ENCODE results near the gene OSBPL3. TPM values are rescaled to one million over a fixed set of nuclear protein-coding genes. Genes with fewer than 3 reads are reported as not detected.

OSBPL3 gene
- total RNA-seq, 4 donors from 2014 or later, result 3.2 to 11.4 (median 6.4) TPM

GRCh38 chr7:24981171-24981951 is 1.4 kb upstream of the OSBPL3 start:
- WGBS, 2 donors (ENCODE audit: low coverage in 1 of 2), result 9 to 16% methylated on average over 8 to 25 of the region's 52 CpGs
- peak overlapping the region; percentile 68 to 92 (median 92) for H3K27ac ChIP-seq
- peak; percentile 5 for ATAC-seq

GRCh38 chr7:24980534-24981170 is 674 bp upstream of the OSBPL3 start:
- WGBS, 2 donors (ENCODE audit: low coverage in 1 of 2), result 5 to 22% methylated on average over 5 to 24 of the region's 26 CpGs
- Histone ChIP-seq H3K4me1 (peaks cover 0 to 41% (median 4%) of the 10 kb centered on the region in 3 donors), H3K36me3 (no peaks in the 10 kb centered on the region), H3K27me3 (no peaks in the 10 kb centered on the region), H3K9me3 (no peaks in the 10 kb centered on the region), H3K27ac (peak overlapping the region; percentile 68 to 92 (median 92)), H3K4me3 (peak overlapping the region; percentile 44 to 86)
- no peak for ATAC-seq
- TF ChIP-seq CTCF (IDR thresholded peaks at IDR 0.05) (peak in 1 of 4 experiments; percentile 13), POLR2AphosphoS5 (IDR thresholded peaks at IDR 0.05) (no peak)

More at GRCh38 chr7:24981171-24981951, 1.4 kb upstream of the OSBPL3 start:
- TF ChIP-seq POLR2A (IDR thresholded peaks at IDR 0.05) (no peak), EP300 (IDR thresholded peaks at IDR 0.05) (no peak), POLR2AphosphoS5 (IDR thresholded peaks at IDR 0.05) (no peak), CTCF (IDR thresholded peaks at IDR 0.05) (no peak)
- Histone ChIP-seq H3K9me3 (no peaks in the 10 kb centered on the region), H3K4me1 (peaks cover 0 to 40% (median 4%) of the 10 kb centered on the region in 3 donors), H3K4me3 (peak overlapping the region; percentile 44 to 86), H3K36me3 (no peaks in the 10 kb centered on the region), H3K27me3 (no peaks in the 10 kb centered on the region)

GRCh38 chr7:24979470-24979862 is 512 bp downstream of the OSBPL3 start:
- peak overlapping the region; percentile 29 to 92 (median 92) for H3K27ac ChIP-seq
- peak overlapping the region; percentile 44 to 86 for H3K4me3 ChIP-seq
- WGBS, 2 donors (ENCODE audit: low coverage in 1 of 2), result 0% methylated on average over 2 of the region's 42 CpGs; no CpG with 5 or more reads in 1 of the 2 donors
- peak; percentile 37 for ATAC-seq
- H3K36me3 ChIP-seq, result no peaks in the 10 kb centered on the region
- H3K9me3 ChIP-seq, result no peaks in the 10 kb centered on the region
- peak; percentile 11 for TF ChIP-seq POLR2AphosphoS5 (IDR thresholded peaks at IDR 0.05)
- no peak for TF ChIP-seq EP300 (IDR thresholded peaks at IDR 0.05)
- TF ChIP-seq CTCF (IDR thresholded peaks at IDR 0.05), result peak in 3 of 4 experiments; percentile 50 to 77 (median 59)
- no peak for TF ChIP-seq POLR2A (IDR thresholded peaks at IDR 0.05)
- H3K4me1 ChIP-seq, result peaks cover 0 to 41% (median 4%) of the 10 kb centered on the region in 3 donors
- no peaks in the 10 kb centered on the region for H3K27me3 ChIP-seq

GRCh38 chr7:24978843-24979469 is 1.0 kb downstream of the OSBPL3 start:
- H3K27ac ChIP-seq, result peak overlapping the region; percentile 29 to 92 (median 92)

More at GRCh38 chr7:24978843-24979469, 1.0 kb downstream of the OSBPL3 start:
- peaks cover 0 to 41% (median 4%) of the 10 kb centered on the region in 3 donors for H3K4me1 ChIP-seq
- H3K36me3 ChIP-seq, result no peaks in the 10 kb centered on the region
- no peak for ATAC-seq
- peak overlapping the region; percentile 44 to 86 for H3K4me3 ChIP-seq
- 2 to 7% methylated on average over 15 of the region's 29 CpGs for WGBS, 2 donors (ENCODE audit: low coverage in 1 of 2)
- no peak for TF ChIP-seq EP300 (IDR thresholded peaks at IDR 0.05)
- TF ChIP-seq CTCF (IDR thresholded peaks at IDR 0.05), result no peak
- no peak for TF ChIP-seq POLR2AphosphoS5 (IDR thresholded peaks at IDR 0.05)
- no peak for TF ChIP-seq POLR2A (IDR thresholded peaks at IDR 0.05)
- no peaks in the 10 kb centered on the region for H3K27me3 ChIP-seq
- H3K9me3 ChIP-seq, result no peaks in the 10 kb centered on the region

All from gastroesophageal sphincter (tissue), 4 donors.